OCI-LY7 (cell line): ENCODE measurements around the gene IGF1R. TPM values are rescaled to one million over a fixed set of nuclear protein-coding genes. Genes with fewer than 3 reads are reported as not detected.

Experiments used
- BruUV-seq: library from RNA; stranded (reverse); fragments of 400-500 nt; replicated peaks from 2 replicates; lab custom pipeline; 2021; lab: Mats Ljungman, UMichigan
- CTCF ChIA-PET: fragments of 300-600 bp; sonication (Branson Sonifier 250); formaldehyde crosslinking; loops from one replicate; lab custom pipeline; 2022; ENCODE audit warnings: antibody characterized with exemption; ENCODE audit not compliant: unreplicated experiment; lab: Charles Lee
- POLR2A ChIA-PET: fragments of 300-600 bp; sonication (Branson Sonifier 250); formaldehyde crosslinking; loops from one replicate; lab custom pipeline; 2022; ENCODE audit warnings: antibody characterized with exemption; lab: Charles Lee
- DNase-seq: peaks from one replicate; pipeline ENCODE4 v3.0.0-alpha.2; 2015; ENCODE audit warnings: low spot score
- H2AFZ ChIP-seq: fragments of 200-600 bp; sonication (generic), shearing (Covaris generic); 2 replicates; pipeline ENCODE4 v1.6.1; 2014; ENCODE audit warnings: mild to moderate bottlenecking, antibody characterized with exemption, low read length, moderate library complexity
- H3K27ac ChIP-seq: fragments of 200-600 bp; sonication (generic); 2 replicates; pipeline ENCODE4 v1.5.1; 2014; ENCODE audit warnings: mixed run types, low read depth, mild to moderate bottlenecking, moderate library complexity, low read length, inconsistent platforms; ENCODE audit not compliant: poor library complexity, severe bottlenecking
- H3K36me3 ChIP-seq: fragments of 200-600 bp; sonication (generic); 2 replicates; pipeline ENCODE4 v1.6.1; 2014; ENCODE audit warnings: mild to moderate bottlenecking, antibody characterized with exemption, low read length, moderate library complexity, mixed read lengths; ENCODE audit not compliant: insufficient read depth
- H3K4me1 ChIP-seq: fragments of 200-600 bp; sonication (generic); 2 replicates; pipeline ENCODE4 v1.5.1; 2014; ENCODE audit warnings: mild to moderate bottlenecking, low read length; ENCODE audit not compliant: insufficient read depth, poor library complexity, severe bottlenecking
- H3K4me2 ChIP-seq: fragments of 200-600 bp; sonication (generic); 2 replicates; pipeline ENCODE4 v1.6.1; 2014; ENCODE audit warnings: mild to moderate bottlenecking, low read length
- H3K4me3 ChIP-seq: fragments of 200-600 bp; sonication (generic); 2 replicates; pipeline ENCODE4 v1.5.1; 2014; ENCODE audit warnings: mild to moderate bottlenecking, low read depth, low read length; ENCODE audit not compliant: poor library complexity, severe bottlenecking
- H3K79me2 ChIP-seq: fragments of 200-600 bp; sonication (generic); 2 replicates; pipeline ENCODE4 v1.6.1; 2016; ENCODE audit warnings: low read depth, mild to moderate bottlenecking, low read length, moderate library complexity, mixed read lengths; ENCODE audit not compliant: insufficient read depth
- H3K9me2 ChIP-seq: fragments of 200-600 bp; sonication (generic); 2 replicates; pipeline ENCODE4 v1.6.1; 2016; ENCODE audit warnings: mild to moderate bottlenecking, low read length, mixed read lengths; ENCODE audit not compliant: insufficient read depth
- H3K9me3 ChIP-seq: fragments of 200-600 bp; sonication (generic); 2 replicates; pipeline ENCODE4 v1.6.1; 2014; ENCODE audit warnings: mild to moderate bottlenecking, mixed run types, low read length, mixed read lengths
- H4K20me1 ChIP-seq: fragments of 200-600 bp; sonication (generic); 2 replicates; pipeline ENCODE4 v1.6.1; 2014; ENCODE audit warnings: mild to moderate bottlenecking, antibody characterized with exemption, low read length, moderate library complexity, mixed read lengths; ENCODE audit not compliant: insufficient read depth
- EZH2phosphoT487 ChIP-seq: fragments of 200-600 bp; sonication (generic); IDR thresholded peaks from 2 replicates; pipeline ENCODE4 v1.6.1; 2018; ENCODE audit warnings: low read depth, borderline replicate concordance, mild to moderate bottlenecking, mixed run types, antibody characterized with exemption, low read length, moderate library complexity, mixed read lengths
- intact Hi-C: fragments of 100-400 bp; cut with micrococcal nuclease; formaldehyde crosslinking; loops from one replicate; pipeline ENCODE4 v1.10.0; 2022; ENCODE audit not compliant: unreplicated experiment
- total RNA-seq, 2 experiments: library from RNA; depleted of rRNA in 1 of 2; stranded (reverse); fragments of >200 nt in 1 of 2; shearing (Covaris generic) in 1 of 2; gene quantifications; 2 replicates each; pipeline ENCODE4 v1.2.3, GENCODE V29; 2014 to 2022
- TF ChIP-seq, protein P1 (sequence below): fragments of 200-600 bp; sonication (generic); conservative IDR thresholded peaks from 2 replicates; pipeline ENCODE4 v1.5.1; 2014; ENCODE audit warnings: mild to moderate bottlenecking, antibody characterized with exemption, low read length, moderate library complexity, mixed read lengths

IGF1R gene
- total RNA-seq, 2 experiments from 2014 or later: 26.5 to 29.1 TPM

DNA sequence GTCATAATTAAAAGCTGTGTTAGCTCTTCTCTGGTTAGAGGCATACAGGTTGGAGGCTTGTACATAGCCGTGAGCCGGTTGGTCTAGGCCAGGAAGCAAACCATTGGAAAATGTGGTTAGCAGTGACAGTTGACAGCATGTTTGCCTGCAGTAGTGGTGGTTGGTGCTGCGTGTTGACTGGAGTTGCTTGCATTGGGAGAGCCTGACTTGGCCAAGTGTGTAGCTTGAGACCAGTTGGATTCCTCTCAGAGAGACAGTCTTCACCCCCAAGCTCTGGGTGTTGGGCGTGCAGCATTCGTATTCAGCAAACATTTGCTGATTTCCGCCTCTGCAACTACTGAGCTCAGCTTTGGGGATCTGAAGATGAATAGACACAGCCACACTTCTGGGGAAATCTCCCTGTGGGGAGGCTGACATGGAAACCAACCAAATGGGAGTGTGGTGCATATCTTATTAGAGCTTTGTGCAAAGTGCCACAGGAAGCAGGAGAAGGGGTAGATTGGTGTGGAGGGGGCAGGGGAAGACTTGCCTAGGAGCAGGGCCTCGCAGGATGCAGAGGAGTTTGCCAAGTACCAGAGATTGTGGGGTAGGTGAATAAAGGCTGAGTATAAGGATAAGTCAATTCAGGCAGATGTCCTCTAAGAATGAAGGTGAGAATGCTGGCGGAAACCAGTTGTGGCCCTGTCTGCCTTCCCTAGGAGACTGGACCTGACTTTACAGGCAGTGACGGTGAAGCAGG, 83.5 kb downstream of the IGF1R start:
- no TSS peak for BruUV-seq
- no peak overlapping the region for H2AFZ ChIP-seq
- no peak overlapping the region for H3K27ac ChIP-seq
- H4K20me1 ChIP-seq: 0 out of 2 replicates have a peak, but pooled peaks cover 14% of the 10 kb centered on the region
- H3K4me3 ChIP-seq: no peak overlapping the region
- H3K4me2 ChIP-seq: no peak overlapping the region
- no peaks in the 10 kb centered on the region for H3K9me3 ChIP-seq
- H3K9me2 ChIP-seq: no peaks in the 10 kb centered on the region
- CTCF ChIA-PET: no interaction called here
- no peaks in the 10 kb centered on the region for H3K4me1 ChIP-seq
- H3K36me3 ChIP-seq: no peaks in the 10 kb centered on the region
- TF ChIP-seq, protein P1, sequence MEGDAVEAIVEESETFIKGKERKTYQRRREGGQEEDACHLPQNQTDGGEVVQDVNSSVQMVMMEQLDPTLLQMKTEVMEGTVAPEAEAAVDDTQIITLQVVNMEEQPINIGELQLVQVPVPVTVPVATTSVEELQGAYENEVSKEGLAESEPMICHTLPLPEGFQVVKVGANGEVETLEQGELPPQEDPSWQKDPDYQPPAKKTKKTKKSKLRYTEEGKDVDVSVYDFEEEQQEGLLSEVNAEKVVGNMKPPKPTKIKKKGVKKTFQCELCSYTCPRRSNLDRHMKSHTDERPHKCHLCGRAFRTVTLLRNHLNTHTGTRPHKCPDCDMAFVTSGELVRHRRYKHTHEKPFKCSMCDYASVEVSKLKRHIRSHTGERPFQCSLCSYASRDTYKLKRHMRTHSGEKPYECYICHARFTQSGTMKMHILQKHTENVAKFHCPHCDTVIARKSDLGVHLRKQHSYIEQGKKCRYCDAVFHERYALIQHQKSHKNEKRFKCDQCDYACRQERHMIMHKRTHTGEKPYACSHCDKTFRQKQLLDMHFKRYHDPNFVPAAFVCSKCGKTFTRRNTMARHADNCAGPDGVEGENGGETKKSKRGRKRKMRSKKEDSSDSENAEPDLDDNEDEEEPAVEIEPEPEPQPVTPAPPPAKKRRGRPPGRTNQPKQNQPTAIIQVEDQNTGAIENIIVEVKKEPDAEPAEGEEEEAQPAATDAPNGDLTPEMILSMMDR: no peak
- TF ChIP-seq EZH2phosphoT487: no peak
- no peaks in the 10 kb centered on the region for H3K79me2 ChIP-seq
- POLR2A ChIA-PET: no interaction called here
- intact Hi-C loops: no loop called here
- no peak for DNase-seq

DNA sequence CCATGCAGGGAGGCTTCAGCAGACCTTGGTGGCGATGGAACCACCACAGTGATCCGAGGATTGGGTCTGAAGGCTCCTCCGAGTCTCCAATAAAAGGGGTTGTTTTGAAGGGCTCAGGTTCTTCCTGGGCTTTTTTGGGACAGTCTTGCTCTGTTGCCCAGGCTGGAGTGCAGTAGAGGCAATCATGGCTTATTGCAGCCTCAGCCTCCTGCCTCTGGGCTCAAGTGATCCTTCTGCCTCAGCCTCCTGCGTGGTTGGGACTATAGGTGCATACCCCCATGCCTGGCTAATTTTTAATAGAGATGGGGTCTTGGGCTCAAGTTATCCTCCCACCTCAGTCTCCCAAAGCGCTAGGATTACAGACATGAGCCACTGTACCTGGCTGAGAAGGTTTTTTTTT, 84.8 kb downstream of the IGF1R start:
- no peak for DNase-seq
- no peak overlapping the region for H3K27ac ChIP-seq
- H3K36me3 ChIP-seq: no peaks in the 10 kb centered on the region
- TF ChIP-seq, protein P1: no peak
- TF ChIP-seq EZH2phosphoT487: no peak
- intact Hi-C loops: no loop called here
- no peak overlapping the region for H2AFZ ChIP-seq
- H3K9me3 ChIP-seq: no peaks in the 10 kb centered on the region
- BruUV-seq: no TSS peak
- no peak overlapping the region for H3K4me2 ChIP-seq
- ChIA-PET POLR2A (no interaction called here), CTCF (no interaction called here)
- H4K20me1 ChIP-seq: peaks cover 14% of the 10 kb centered on the region; the same call in 1 of the 2 replicates
- H3K9me2 ChIP-seq: no peaks in the 10 kb centered on the region
- H3K4me3 ChIP-seq: no peak overlapping the region
- H3K79me2 ChIP-seq: no peaks in the 10 kb centered on the region
- no peaks in the 10 kb centered on the region for H3K4me1 ChIP-seq
